Keratinocyte (primary cell): Measurements from ENCODE around the gene PHF23. TPM values are rescaled to one million over a fixed set of nuclear protein-coding genes. Genes with fewer than 3 reads are reported as not detected.

Experiments
- DNase-seq: peaks from one replicate; pipeline ENCODE4 v3.0.0-alpha.2; 2011; ENCODE audit warnings: low read depth, missing footprints, low spot score
- FAIRE-seq: peaks from 2 replicates; lab custom pipeline; 2011; peaks lifted over from hg19 to GRCh38; lab: Jason Lieb, UNC
- H2AFZ ChIP-seq: 2 replicates; pipeline ENCODE4 v1.6.0; 2012; ENCODE audit warnings: low read length, control low read depth, inconsistent platforms; ENCODE audit not compliant: control insufficient read depth
- H3K27ac ChIP-seq: 2 replicates; pipeline ENCODE4 v1.5.1; 2011; ENCODE audit warnings: low read length; ENCODE audit not compliant: control insufficient read depth, insufficient read depth
- H3K27me3 ChIP-seq: 3 replicates; pipeline ENCODE4 v1.6.0; 2011; ENCODE audit warnings: low read length; ENCODE audit not compliant: control insufficient read depth, insufficient read depth; ENCODE audit errors: extremely low read depth
- H3K36me3 ChIP-seq, 2 experiments: 2 replicates in 1 of 2; 3 replicates in 1 of 2; pipeline ENCODE4 v1.5.1; 2011; ENCODE audit warnings: low read length in 2 of 2, mild to moderate bottlenecking in 1 of 2; ENCODE audit not compliant: control insufficient read depth in 2 of 2, insufficient read depth in 2 of 2; ENCODE audit errors: extremely low read depth in 1 of 2
- H3K4me1 ChIP-seq: 3 replicates; pipeline ENCODE4 v1.5.1; 2011; ENCODE audit warnings: low read length; ENCODE audit not compliant: control insufficient read depth, insufficient read depth; ENCODE audit errors: extremely low read depth
- H3K4me2 ChIP-seq: 3 replicates; pipeline ENCODE4 v1.6.0; 2011; ENCODE audit warnings: low read depth, low read length; ENCODE audit not compliant: control insufficient read depth, insufficient read depth; ENCODE audit errors: extremely low read depth
- H3K4me3 ChIP-seq, 3 experiments: fragments of 200-600 bp in 1 of 3; sonication (generic) in 1 of 3; 2 replicates in 2 of 3; 3 replicates in 1 of 3; pipeline ENCODE4 v1.5.1; 2011 to 2016; ENCODE audit warnings: low read length in 3 of 3, mild to moderate bottlenecking in 3 of 3, control low read depth in 2 of 3, inconsistent platforms in 1 of 3, low read depth in 1 of 3, mixed read lengths in 1 of 3, mixed run types in 1 of 3, moderate library complexity in 1 of 3; ENCODE audit not compliant: control insufficient read depth in 2 of 3, insufficient read depth in 2 of 3; ENCODE audit errors: extremely low read depth in 1 of 3
- H3K79me2 ChIP-seq: 2 replicates; pipeline ENCODE4 v1.6.0; 2012; ENCODE audit warnings: low read length; ENCODE audit not compliant: control insufficient read depth, insufficient read depth
- H3K9ac ChIP-seq: 3 replicates; pipeline ENCODE4 v1.6.0; 2011; ENCODE audit warnings: low read length; ENCODE audit not compliant: control insufficient read depth, insufficient read depth; ENCODE audit errors: extremely low read depth
- H3K9me1 ChIP-seq: 3 replicates; pipeline ENCODE4 v1.6.0; 2011; ENCODE audit warnings: low read length; ENCODE audit not compliant: control insufficient read depth, insufficient read depth; ENCODE audit errors: extremely low read depth
- H3K9me3 ChIP-seq: 2 replicates; pipeline ENCODE4 v1.5.1; 2012; ENCODE audit warnings: low read depth, low read length; ENCODE audit not compliant: control insufficient read depth
- H4K20me1 ChIP-seq: 3 replicates; pipeline ENCODE4 v1.6.0; 2011; ENCODE audit warnings: low read length; ENCODE audit not compliant: control insufficient read depth, insufficient read depth; ENCODE audit errors: extremely low read depth
- EZH2 ChIP-seq: IDR thresholded peaks from one replicate; pipeline ENCODE4 v1.6.1; 2012; ENCODE audit warnings: inconsistent platforms, mild to moderate bottlenecking, low read length, moderate library complexity
- dilution Hi-C: fragments of 300-500 bp; cut with MboI; formaldehyde crosslinking; loops from one replicate; pipeline ENCODE4 v1.7.0; 2020; ENCODE audit warnings: low sequenced_read_pairs; ENCODE audit not compliant: extremely low pct_ligation_motif_present
- polyA plus RNA-seq, 5 experiments: library from polyadenylated mRNA; depleted of rRNA in 3 of 5; stranded (reverse) in 3 of 5; stranded (forward) in 1 of 5; unstranded in 1 of 5; fragments of >200 nt; gene quantifications; 1 replicate in 1 of 5; 2 replicates in 3 of 5; 3 replicates in 1 of 5; pipeline versions ENCODE4 v1.2.1 to v1.2.3, GENCODE V29; 2011 to 2012; ENCODE audit warnings: missing spikeins in 2 of 5, low read depth in 1 of 5, low replicate concordance in 1 of 5
- TF ChIP-seq, protein P1 (sequence below), 3 experiments: IDR thresholded peaks in 1 of 3; conservative IDR thresholded peaks in 1 of 3; optimal IDR thresholded peaks in 1 of 3; 2 replicates in 2 of 3; 3 replicates in 1 of 3; pipeline versions ENCODE3 to v1.5.1; 2011; ENCODE audit warnings: low read length in 3 of 3, mild to moderate bottlenecking in 3 of 3, moderate library complexity in 2 of 3, control low read depth in 1 of 3, inconsistent platforms in 1 of 3; ENCODE audit not compliant: insufficient read depth in 2 of 3; ENCODE audit errors: extremely low read depth in 1 of 3

The PHF23 gene
- polyA plus RNA-seq, 1 donor (not counting 4 experiments of a cell fraction or from before 2014, with no cell fraction given), result 52.8 TPM

DNA sequence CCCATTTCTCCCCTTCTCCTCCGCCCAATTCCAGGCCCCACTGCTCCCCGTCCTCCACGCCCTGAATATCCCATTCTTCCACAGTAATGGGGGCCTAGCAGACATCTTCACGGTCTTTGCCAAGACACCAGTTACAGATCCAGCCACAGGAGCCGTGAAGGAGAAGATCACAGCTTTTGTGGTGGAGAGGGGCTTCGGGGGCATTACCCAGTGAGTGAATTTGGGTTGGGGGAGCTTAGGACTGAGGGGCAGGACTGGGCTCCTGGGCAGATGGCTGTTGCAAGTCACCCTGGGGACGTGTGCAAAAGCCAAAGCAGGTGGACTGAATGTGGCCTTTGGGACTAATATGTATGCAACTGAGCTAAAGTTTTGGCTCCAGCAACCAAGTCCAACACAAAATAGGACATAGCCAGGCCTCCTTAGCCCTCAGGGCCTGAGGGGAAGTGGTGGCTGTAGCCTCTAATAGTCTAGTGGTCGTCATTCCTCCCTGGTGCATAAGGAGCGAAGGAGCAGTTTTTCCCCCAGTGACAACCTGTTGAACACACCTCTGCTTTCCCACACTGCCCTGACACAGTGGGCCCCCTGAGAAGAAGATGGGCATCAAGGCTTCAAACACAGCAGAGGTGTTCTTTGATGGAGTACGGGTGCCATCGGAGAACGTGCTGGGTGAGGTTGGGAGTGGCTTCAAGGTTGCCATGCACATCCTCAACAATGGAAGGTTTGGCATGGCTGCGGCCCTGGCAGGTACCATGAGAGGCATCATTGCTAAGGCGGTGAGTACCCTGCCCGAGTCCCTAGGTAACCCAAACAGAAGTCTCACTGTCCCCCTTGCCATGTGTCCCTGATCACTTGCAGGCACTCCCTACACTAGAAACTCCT lies 16.9 kb downstream of the PHF23 start:
- Histone ChIP-seq H3K9me1 (no peaks in the 10 kb centered on the region), H3K4me1 (peaks cover 28% of the 10 kb centered on the region), H3K36me3 (peaks cover 36 to 49% of the 10 kb centered on the region in 2 experiments), H4K20me1 (peaks cover 5% of the 10 kb centered on the region), H2AFZ (no peak overlapping the region), H3K79me2 (peaks cover 10% of the 10 kb centered on the region), H3K4me3 (no peak overlapping the region), H3K27me3 (no peaks in the 10 kb centered on the region), H3K9ac (peak overlapping the region; percentile 19), H3K9me3 (no peaks in the 10 kb centered on the region), H3K27ac (no peak overlapping the region), H3K4me2 (no peak overlapping the region)
- TF ChIP-seq EZH2, result no peak
- TF ChIP-seq, protein P1, sequence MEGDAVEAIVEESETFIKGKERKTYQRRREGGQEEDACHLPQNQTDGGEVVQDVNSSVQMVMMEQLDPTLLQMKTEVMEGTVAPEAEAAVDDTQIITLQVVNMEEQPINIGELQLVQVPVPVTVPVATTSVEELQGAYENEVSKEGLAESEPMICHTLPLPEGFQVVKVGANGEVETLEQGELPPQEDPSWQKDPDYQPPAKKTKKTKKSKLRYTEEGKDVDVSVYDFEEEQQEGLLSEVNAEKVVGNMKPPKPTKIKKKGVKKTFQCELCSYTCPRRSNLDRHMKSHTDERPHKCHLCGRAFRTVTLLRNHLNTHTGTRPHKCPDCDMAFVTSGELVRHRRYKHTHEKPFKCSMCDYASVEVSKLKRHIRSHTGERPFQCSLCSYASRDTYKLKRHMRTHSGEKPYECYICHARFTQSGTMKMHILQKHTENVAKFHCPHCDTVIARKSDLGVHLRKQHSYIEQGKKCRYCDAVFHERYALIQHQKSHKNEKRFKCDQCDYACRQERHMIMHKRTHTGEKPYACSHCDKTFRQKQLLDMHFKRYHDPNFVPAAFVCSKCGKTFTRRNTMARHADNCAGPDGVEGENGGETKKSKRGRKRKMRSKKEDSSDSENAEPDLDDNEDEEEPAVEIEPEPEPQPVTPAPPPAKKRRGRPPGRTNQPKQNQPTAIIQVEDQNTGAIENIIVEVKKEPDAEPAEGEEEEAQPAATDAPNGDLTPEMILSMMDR (optimal IDR thresholded peaks at IDR 0.05 in 1 of 3, IDR thresholded peaks at IDR 0.05 in 1 of 3, conservative IDR thresholded peaks at IDR 0.05 in 1 of 3; ENCODE audit: extremely low read depth in 1 of 3, insufficient read depth in 2 of 3, low read length in 3 of 3), result no peak
- FAIRE-seq (no peak), DNase-seq (no peak)
- dilution Hi-C loops, result no loop called here

- Histone ChIP-seq H3K79me2 (peaks cover 11% of the 10 kb centered on the region), H3K27me3 (no peaks in the 10 kb centered on the region), H3K4me3 (peak overlapping the region in 1 of 3 experiments; percentile 74), H4K20me1 (peaks cover 5% of the 10 kb centered on the region), H3K9ac (peak overlapping the region; percentile 87), H3K9me1 (no peaks in the 10 kb centered on the region), H2AFZ (no peak overlapping the region), H3K4me1 (peaks cover 28% of the 10 kb centered on the region), H3K9me3 (no peaks in the 10 kb centered on the region), H3K36me3 (peaks cover 29 to 41% of the 10 kb centered on the region in 2 experiments), H3K27ac (peak overlapping the region; percentile 92), H3K4me2 (peak overlapping the region; percentile 88)
- TF ChIP-seq EZH2, result no peak
- TF ChIP-seq, protein P1 (optimal IDR thresholded peaks at IDR 0.05 in 1 of 3, IDR thresholded peaks at IDR 0.05 in 1 of 3, conservative IDR thresholded peaks at IDR 0.05 in 1 of 3; ENCODE audit: extremely low read depth in 1 of 3, insufficient read depth in 2 of 3, low read length in 3 of 3), result no peak
- FAIRE-seq, result no peak
- dilution Hi-C loops, result no loop called here
- DNase-seq, result no peak
These were observed 17.8 kb downstream of the PHF23 start for GRCh38 chr17:7221278-7222092.
